T-helper 1 cell treated with Interleukin-12 subunit alpha and Interleukin-12 subunit beta and Interleukin-4 antibody, amounts not matched to agents 30 μg/mL and 1 μg/mL, for 36 hours (primary cell): ENCODE measurements around the gene COQ8A.

Source experiments
- H3K27ac Mint-ChIP-seq: one replicate; pipeline ENCODE4 v1.8.0; 2021; ENCODE audit warnings: mild to moderate bottlenecking, mixed read lengths
- H3K27me3 Mint-ChIP-seq: one replicate; pipeline ENCODE4 v1.8.0; 2021; ENCODE audit warnings: low read depth, mixed read lengths
- H3K36me3 Mint-ChIP-seq: one replicate; pipeline ENCODE4 v1.8.0; 2021; ENCODE audit warnings: low read depth, mixed read lengths
- H3K4me1 Mint-ChIP-seq: one replicate; pipeline ENCODE4 v1.8.0; 2021; ENCODE audit warnings: low read depth, mixed read lengths
- H3K4me3 Mint-ChIP-seq: one replicate; pipeline ENCODE4 v1.8.0; 2021; ENCODE audit warnings: mild to moderate bottlenecking, moderate library complexity, mixed read lengths
- H3K9me3 Mint-ChIP-seq: one replicate; pipeline ENCODE4 v1.8.0; 2021; ENCODE audit warnings: mixed read lengths

The COQ8A gene

GRCh38 chr1:226940029-226940805, at the start of gene COQ8A:
COQ8A (plus strand) TSS chr1:226940294; CDS start chr1:226961386, 21,092 bp downstream.
- Mint-ChIP-seq H3K27me3 (no peaks in the 10 kb centered on the region), H3K4me3 (peak within 1 kb of the TSS; percentile 88), H3K36me3 (peaks cover 8% of the 10 kb centered on the region), H3K9me3 (peaks cover 15% of the 10 kb centered on the region), H3K4me1 (peaks cover 43% of the 10 kb centered on the region), H3K27ac (peak within 1 kb of the TSS; percentile 97)

DNA sequence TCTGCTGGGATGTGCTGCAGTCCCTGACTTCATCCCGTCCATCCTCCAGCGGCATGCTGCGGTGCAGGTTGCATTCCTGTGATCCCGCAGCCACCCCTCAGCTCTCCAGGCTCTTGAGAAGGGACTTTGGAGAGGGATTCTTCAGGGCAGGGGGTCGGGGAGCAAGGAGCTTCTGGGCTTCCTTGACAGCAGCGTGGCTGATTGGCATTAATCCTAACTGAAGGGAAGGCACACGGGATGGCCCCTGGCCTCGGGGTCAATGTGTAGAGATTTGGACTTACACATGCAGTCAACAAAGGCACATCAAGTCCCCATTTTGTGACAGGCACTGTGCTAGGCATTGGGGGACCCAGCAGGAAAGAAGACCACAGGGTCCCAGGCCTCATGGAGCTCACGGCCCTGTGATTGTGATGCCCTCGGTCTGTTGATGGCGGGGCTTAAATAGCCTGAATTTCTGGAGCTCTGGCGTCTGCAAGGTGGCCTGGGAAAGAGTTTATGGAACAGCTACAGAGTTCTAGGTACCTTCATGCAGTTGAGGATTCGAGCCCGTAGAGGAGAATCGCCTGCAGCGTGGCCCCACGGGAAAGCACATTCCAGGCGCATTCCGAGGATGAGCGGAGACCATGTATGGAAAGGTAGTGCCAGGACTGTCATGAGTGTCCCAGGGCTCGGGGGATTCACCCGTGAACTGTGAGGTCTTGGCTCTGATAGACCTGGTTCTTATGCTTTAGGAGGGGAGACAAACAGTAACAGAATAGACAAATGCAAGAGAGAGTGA, 49.6 kb upstream of the COQ8A start:
- H3K4me3 Mint-ChIP-seq = no peak overlapping the region
- no peaks in the 10 kb centered on the region for H3K9me3 Mint-ChIP-seq
- H3K4me1 Mint-ChIP-seq = peaks cover 10% of the 10 kb centered on the region
- no peaks in the 10 kb centered on the region for H3K27me3 Mint-ChIP-seq
- no peak overlapping the region for H3K27ac Mint-ChIP-seq
- peaks cover 15% of the 10 kb centered on the region for H3K36me3 Mint-ChIP-seq

GRCh38 chr1:226891346-226891745, 48.7 kb upstream of the COQ8A start:
- H3K9me3 Mint-ChIP-seq = no peaks in the 10 kb centered on the region
- H3K4me3 Mint-ChIP-seq = no peak overlapping the region
- H3K36me3 Mint-ChIP-seq = peaks cover 11% of the 10 kb centered on the region
- no peaks in the 10 kb centered on the region for H3K27me3 Mint-ChIP-seq
- H3K4me1 Mint-ChIP-seq = peaks cover 3% of the 10 kb centered on the region
- H3K27ac Mint-ChIP-seq = no peak overlapping the region

DNA sequence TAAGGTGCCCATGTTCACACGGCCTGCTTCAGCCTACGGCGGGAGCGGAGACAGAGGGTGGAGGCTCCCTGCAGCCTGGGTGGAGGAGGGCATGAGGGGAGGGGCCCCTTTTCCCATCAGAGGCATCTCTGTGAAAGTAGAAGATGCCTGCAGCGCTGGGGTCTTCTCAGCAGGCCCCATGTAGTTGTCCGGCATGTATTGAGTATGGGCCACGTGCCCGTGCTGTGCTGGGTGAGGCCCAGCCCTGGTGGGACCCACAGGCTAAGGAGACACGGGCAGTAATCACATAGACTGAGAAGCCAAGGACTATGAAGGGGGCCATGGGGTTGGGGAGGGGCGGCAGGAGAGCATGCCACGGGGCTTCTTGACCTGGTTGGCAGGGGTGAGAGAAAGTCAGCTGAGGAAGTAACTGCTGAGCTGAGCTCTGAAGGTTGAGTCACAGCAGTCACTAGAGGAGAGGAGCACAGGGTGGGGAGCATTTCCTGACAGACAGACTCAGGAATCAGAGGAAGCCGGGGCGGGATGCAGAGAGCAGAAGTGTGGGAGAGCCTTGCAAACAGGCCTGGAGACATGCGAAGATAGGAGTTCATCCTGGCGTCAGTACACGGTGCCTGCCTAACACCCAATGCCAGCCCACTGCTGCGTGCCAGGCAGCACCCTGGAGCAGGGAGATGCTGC, 48.1 kb upstream of the COQ8A start:
- H3K27ac Mint-ChIP-seq = no peak overlapping the region
- no peaks in the 10 kb centered on the region for H3K4me1 Mint-ChIP-seq
- H3K4me3 Mint-ChIP-seq = no peak overlapping the region
- H3K36me3 Mint-ChIP-seq = peaks cover 9% of the 10 kb centered on the region
- no peaks in the 10 kb centered on the region for H3K27me3 Mint-ChIP-seq
- no peaks in the 10 kb centered on the region for H3K9me3 Mint-ChIP-seq

- H3K4me3 Mint-ChIP-seq = no peak overlapping the region
- no peaks in the 10 kb centered on the region for H3K4me1 Mint-ChIP-seq
- peaks cover 9% of the 10 kb centered on the region for H3K36me3 Mint-ChIP-seq
- no peaks in the 10 kb centered on the region for H3K27me3 Mint-ChIP-seq
- no peaks in the 10 kb centered on the region for H3K9me3 Mint-ChIP-seq
- H3K27ac Mint-ChIP-seq = no peak overlapping the region
Observed at GRCh38 chr1:226892524-226892875, 47.6 kb upstream of the COQ8A start.

DNA sequence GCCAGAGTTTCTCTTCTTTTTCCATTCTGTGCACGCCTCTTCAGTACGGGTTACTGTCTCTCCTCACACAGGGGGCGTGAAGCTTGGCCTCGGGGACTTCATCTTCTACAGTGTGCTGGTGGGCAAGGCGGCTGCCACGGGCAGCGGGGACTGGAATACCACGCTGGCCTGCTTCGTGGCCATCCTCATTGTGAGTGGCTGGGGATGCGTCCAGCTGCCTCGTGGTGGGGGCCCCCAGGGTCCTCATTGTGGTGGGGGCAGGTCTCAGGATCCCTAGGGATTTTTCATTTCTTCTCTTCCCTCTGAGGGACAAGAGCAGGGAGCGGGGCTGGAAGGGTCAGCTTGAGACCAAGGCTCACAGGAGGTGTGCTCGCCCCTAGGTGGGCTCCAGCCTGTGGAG, 46.2 kb upstream of the COQ8A start:
- Mint-ChIP-seq H3K4me1 (no peaks in the 10 kb centered on the region), H3K9me3 (no peaks in the 10 kb centered on the region), H3K27me3 (no peaks in the 10 kb centered on the region), H3K36me3 (peaks cover 9% of the 10 kb centered on the region), H3K27ac (no peak overlapping the region), H3K4me3 (no peak overlapping the region)

- H3K4me3 Mint-ChIP-seq = no peak overlapping the region
- no peaks in the 10 kb centered on the region for H3K27me3 Mint-ChIP-seq
- H3K4me1 Mint-ChIP-seq = no peaks in the 10 kb centered on the region
- H3K36me3 Mint-ChIP-seq = peaks cover 13% of the 10 kb centered on the region
- no peaks in the 10 kb centered on the region for H3K9me3 Mint-ChIP-seq
- no peak overlapping the region for H3K27ac Mint-ChIP-seq
Observed at GRCh38 chr1:226894826-226895225, 45.3 kb upstream of the COQ8A start.

DNA sequence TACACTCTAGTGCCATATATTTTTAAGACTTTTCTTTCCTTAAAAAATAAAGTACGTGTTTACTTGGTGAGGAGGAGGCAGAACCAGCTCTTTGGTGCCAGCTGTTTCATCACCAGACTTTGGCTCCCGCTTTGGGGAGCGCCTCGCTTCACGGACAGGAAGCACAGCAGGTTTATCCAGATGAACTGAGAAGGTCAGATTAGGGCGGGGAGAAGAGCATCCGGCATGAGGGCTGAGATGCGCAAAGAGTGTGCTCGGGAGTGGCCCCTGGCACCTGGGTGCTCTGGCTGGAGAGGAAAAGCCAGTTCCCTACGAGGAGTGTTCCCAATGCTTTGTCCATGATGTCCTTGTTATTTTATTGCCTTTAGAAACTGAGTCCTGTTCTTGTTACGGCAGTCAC, 44.5 kb upstream of the COQ8A start:
- Mint-ChIP-seq H3K27me3 (no peaks in the 10 kb centered on the region), H3K27ac (no peak overlapping the region), H3K4me3 (no peak overlapping the region), H3K4me1 (no peaks in the 10 kb centered on the region), H3K36me3 (peaks cover 11% of the 10 kb centered on the region), H3K9me3 (no peaks in the 10 kb centered on the region)

DNA sequence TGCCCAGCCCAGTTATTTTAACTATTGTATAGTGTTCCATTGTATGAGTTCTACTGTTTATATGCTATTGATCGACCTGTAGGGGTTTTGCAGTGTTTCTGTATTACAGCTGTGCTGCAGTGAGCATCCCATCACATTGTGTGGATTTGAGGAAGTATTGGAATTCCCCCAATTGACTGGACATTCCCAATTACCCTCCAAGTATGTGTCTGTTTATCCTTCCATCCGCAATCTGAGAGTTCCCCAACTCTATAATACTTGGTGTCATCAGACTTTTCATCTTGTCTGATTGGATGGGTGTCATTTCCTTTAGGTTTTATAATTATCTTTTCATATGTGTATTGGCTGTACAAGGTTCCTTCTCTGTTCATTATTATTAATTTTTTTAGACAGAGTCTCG, 41.8 kb upstream of the COQ8A start:
- H3K36me3 Mint-ChIP-seq = peaks cover 5% of the 10 kb centered on the region
- H3K9me3 Mint-ChIP-seq = no peaks in the 10 kb centered on the region
- H3K27ac Mint-ChIP-seq = no peak overlapping the region
- H3K27me3 Mint-ChIP-seq = no peaks in the 10 kb centered on the region
- no peak overlapping the region for H3K4me3 Mint-ChIP-seq
- no peaks in the 10 kb centered on the region for H3K4me1 Mint-ChIP-seq

DNA sequence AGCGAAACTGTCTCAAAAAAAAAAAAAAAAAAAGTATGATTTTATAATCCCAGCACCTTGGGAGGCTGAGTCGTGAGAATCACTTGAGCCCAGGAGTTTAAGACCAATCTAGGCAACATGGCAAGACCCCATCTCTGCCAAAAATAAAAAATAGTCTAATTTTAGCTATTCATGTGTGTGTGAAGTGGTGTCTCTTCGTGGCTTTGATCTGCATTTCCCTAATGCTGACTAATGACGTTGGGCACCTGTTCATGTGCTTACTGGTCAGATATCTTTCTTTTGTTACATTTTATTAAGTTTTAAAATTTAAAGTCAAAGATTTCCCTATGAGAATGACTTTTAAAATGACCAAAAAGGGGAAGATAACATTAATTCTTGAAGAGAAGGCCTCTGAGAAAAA, 38.7 kb upstream of the COQ8A start:
- peaks cover 14% of the 10 kb centered on the region for H3K36me3 Mint-ChIP-seq
- H3K27me3 Mint-ChIP-seq = peaks cover 3% of the 10 kb centered on the region
- no peaks in the 10 kb centered on the region for H3K9me3 Mint-ChIP-seq
- no peak overlapping the region for H3K4me3 Mint-ChIP-seq
- H3K4me1 Mint-ChIP-seq = peaks cover 2% of the 10 kb centered on the region
- H3K27ac Mint-ChIP-seq = no peak overlapping the region

- H3K27me3 Mint-ChIP-seq = peaks cover 3% of the 10 kb centered on the region
- H3K4me3 Mint-ChIP-seq = no peak overlapping the region
- no peak overlapping the region for H3K27ac Mint-ChIP-seq
- H3K36me3 Mint-ChIP-seq = peaks cover 14% of the 10 kb centered on the region
- no peaks in the 10 kb centered on the region for H3K9me3 Mint-ChIP-seq
- H3K4me1 Mint-ChIP-seq = peaks cover 2% of the 10 kb centered on the region
Observed at GRCh38 chr1:226902601-226903000, 37.5 kb upstream of the COQ8A start.

GRCh38 chr1:226903819-226904716, 36.0 kb upstream of the COQ8A start:
- peaks cover 2% of the 10 kb centered on the region for H3K4me1 Mint-ChIP-seq
- H3K9me3 Mint-ChIP-seq = no peaks in the 10 kb centered on the region
- H3K4me3 Mint-ChIP-seq = no peak overlapping the region
- no peak overlapping the region for H3K27ac Mint-ChIP-seq
- peaks cover 14% of the 10 kb centered on the region for H3K36me3 Mint-ChIP-seq
- H3K27me3 Mint-ChIP-seq = peaks cover 3% of the 10 kb centered on the region

- peaks cover 10% of the 10 kb centered on the region for H3K36me3 Mint-ChIP-seq
- no peaks in the 10 kb centered on the region for H3K9me3 Mint-ChIP-seq
- peaks cover 3% of the 10 kb centered on the region for H3K27me3 Mint-ChIP-seq
- H3K4me3 Mint-ChIP-seq = no peak overlapping the region
- peaks cover 2% of the 10 kb centered on the region for H3K4me1 Mint-ChIP-seq
- no peak overlapping the region for H3K27ac Mint-ChIP-seq
Observed at GRCh38 chr1:226904772-226905171, 35.3 kb upstream of the COQ8A start.

DNA sequence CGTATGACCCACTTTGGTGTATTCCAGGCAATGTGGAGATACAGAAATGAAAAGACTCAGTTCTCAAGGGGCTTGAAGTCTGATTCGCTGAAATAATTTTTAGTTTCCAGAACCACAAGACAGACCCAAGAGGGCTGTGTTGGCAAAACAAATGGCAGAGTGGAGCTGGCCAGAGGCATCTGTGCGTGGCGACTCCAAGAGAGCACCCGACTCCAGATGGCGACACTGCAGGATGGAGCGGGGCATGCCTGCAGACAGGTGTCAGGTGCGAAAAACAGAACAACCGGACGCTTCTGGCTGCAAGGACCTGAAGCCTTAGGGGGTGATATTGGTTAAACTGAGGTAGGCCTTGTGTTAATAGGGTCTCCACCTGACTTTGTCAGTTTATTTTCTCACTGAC, 31.7 kb upstream of the COQ8A start:
- peaks cover 5% of the 10 kb centered on the region for H3K4me1 Mint-ChIP-seq
- H3K27me3 Mint-ChIP-seq = peaks cover 3% of the 10 kb centered on the region
- no peak overlapping the region for H3K27ac Mint-ChIP-seq
- no peaks in the 10 kb centered on the region for H3K9me3 Mint-ChIP-seq
- H3K36me3 Mint-ChIP-seq = peaks cover 10% of the 10 kb centered on the region
- H3K4me3 Mint-ChIP-seq = no peak overlapping the region
